PC-9 (cell line): Measurements from ENCODE around the gene NXN. TPM values are rescaled to one million over a fixed set of nuclear protein-coding genes. Genes with fewer than 3 reads are reported as not detected.

Experiments used
- BruUV-seq: library from RNA; stranded (reverse); fragments of 400-500 nt; replicated peaks from 2 replicates; lab custom pipeline; 2021; lab: Mats Ljungman, UMichigan
- CTCF ChIA-PET: fragments of 300-600 bp; sonication (Branson Sonifier 250); formaldehyde crosslinking; loops from one replicate; lab custom pipeline; 2022; ENCODE audit warnings: antibody characterized with exemption; lab: Charles Lee
- POLR2A ChIA-PET: fragments of 300-600 bp; sonication (Branson Sonifier 250); formaldehyde crosslinking; loops from one replicate; lab custom pipeline; 2022; ENCODE audit warnings: antibody characterized with exemption; ENCODE audit not compliant: unreplicated experiment; lab: Charles Lee
- DNase-seq, 2 experiments: peaks; one replicate each; pipeline versions ENCODE4 v3.0.0 to v3.0.0-alpha.2; 2015 to 2022; ENCODE audit warnings: mixed read lengths in 1 of 2
- H2AFZ ChIP-seq: fragments of 200-600 bp; sonication (generic); 2 replicates; pipeline ENCODE4 v1.8.1; 2017; ENCODE audit warnings: antibody characterized with exemption
- H3F3A ChIP-seq: fragments of 200-600 bp; sonication (generic); 2 replicates; pipeline ENCODE4 v1.8.1; 2017; ENCODE audit warnings: antibody characterized with exemption, mild to moderate bottlenecking, low read depth; ENCODE audit not compliant: insufficient read depth
- H3K27ac ChIP-seq: fragments of 200-600 bp; sonication (generic); 2 replicates; pipeline ENCODE4 v1.6.1; 2016; ENCODE audit warnings: mixed run types
- H3K27me3 ChIP-seq: fragments of 200-600 bp; sonication (generic); 2 replicates; pipeline ENCODE4 v1.6.1; 2016; ENCODE audit warnings: low read depth, mixed run types; ENCODE audit not compliant: insufficient read depth
- H3K36me3 ChIP-seq: fragments of 200-600 bp; sonication (generic); 2 replicates; pipeline ENCODE4 v1.6.1; 2016; ENCODE audit warnings: low read depth, mixed run types
- H3K4me1 ChIP-seq: fragments of 200-600 bp; sonication (generic); replicated peaks from 2 replicates; pipeline ENCODE4 v1.6.1; 2016; ENCODE audit warnings: mixed run types; ENCODE audit not compliant: insufficient read depth
- H3K4me2 ChIP-seq: fragments of 200-600 bp; sonication (generic); 2 replicates; pipeline ENCODE4 v1.6.1; 2017; ENCODE audit warnings: mixed run types
- H3K4me3 ChIP-seq: fragments of 200-600 bp; sonication (generic); 2 replicates; pipeline ENCODE4 v1.6.1; 2016; ENCODE audit warnings: mixed run types
- H3K79me2 ChIP-seq: fragments of 200-600 bp; sonication (generic); 2 replicates; pipeline ENCODE4 v1.6.1; 2017; ENCODE audit warnings: low read depth, mixed run types
- H3K9me2 ChIP-seq: fragments of 200-600 bp; sonication (generic); 2 replicates; pipeline ENCODE4 v1.8.1; 2017; ENCODE audit warnings: mild to moderate bottlenecking; ENCODE audit not compliant: insufficient read depth
- H3K9me3 ChIP-seq: fragments of 200-600 bp; sonication (generic); 2 replicates; pipeline ENCODE4 v1.8.1; 2016; ENCODE audit warnings: low read depth; ENCODE audit not compliant: insufficient read depth
- H4K20me1 ChIP-seq: fragments of 200-600 bp; sonication (generic); 2 replicates; pipeline ENCODE4 v1.8.1; 2017; ENCODE audit not compliant: insufficient read depth
- CTCF ChIP-seq: fragments of 200-600 bp; sonication (generic); conservative IDR thresholded peaks from 2 replicates; pipeline ENCODE4 v1.6.1; 2017; ENCODE audit warnings: mixed run types, antibody characterized with exemption, mild to moderate bottlenecking, moderate library complexity
- EZH2 ChIP-seq: fragments of 200-600 bp; sonication (generic); IDR thresholded peaks from 2 replicates; pipeline ENCODE4 v1.8.0; 2017; ENCODE audit warnings: antibody characterized with exemption, low read depth
- intact Hi-C: fragments of 100-400 bp; cut with micrococcal nuclease; formaldehyde crosslinking; loops from one replicate; pipeline ENCODE4 v1.10.0; 2022; ENCODE audit not compliant: unreplicated experiment
- total RNA-seq: library from RNA; stranded (reverse); gene quantifications from 2 replicates; pipeline ENCODE4 v1.2.3, GENCODE V29; 2021

NXN gene
- total RNA-seq, 1 experiment from 2014 or later: 59.8 TPM

- H2AFZ ChIP-seq: no peak overlapping the region
- no peaks in the 10 kb centered on the region for H3K27me3 ChIP-seq
- H3F3A ChIP-seq: no peaks in the 10 kb centered on the region
- H3K4me2 ChIP-seq: no peak overlapping the region
- no peaks in the 10 kb centered on the region for H3K36me3 ChIP-seq
- H3K27ac ChIP-seq: no peak overlapping the region
- no peak for DNase-seq
- H3K4me1 ChIP-seq: no peaks in the 10 kb centered on the region
- 0 out of 2 replicates have a peak, but pooled peaks cover 4% of the 10 kb centered on the region for H4K20me1 ChIP-seq
- no peaks in the 10 kb centered on the region for H3K9me2 ChIP-seq
- ChIA-PET POLR2A (no interaction called here), CTCF (no interaction called here)
- TF ChIP-seq EZH2 (no peak), CTCF (no peak)
- no peaks in the 10 kb centered on the region for H3K79me2 ChIP-seq
- intact Hi-C loops: no loop called here
- no TSS peak for BruUV-seq
- H3K9me3 ChIP-seq: no peaks in the 10 kb centered on the region
- no peak overlapping the region for H3K4me3 ChIP-seq
These were observed 166.9 kb downstream of the NXN start for GRCh38 chr17:812638-813204.

- Histone ChIP-seq H3K4me1 (no peaks in the 10 kb centered on the region), H3K36me3 (no peaks in the 10 kb centered on the region), H3K27me3 (no peaks in the 10 kb centered on the region), H2AFZ (no peak overlapping the region), H3K9me3 (no peaks in the 10 kb centered on the region), H3K4me3 (no peak overlapping the region), H3K79me2 (no peaks in the 10 kb centered on the region), H3K27ac (no peak overlapping the region), H4K20me1 (0 out of 2 replicates have a peak, but pooled peaks cover 4% of the 10 kb centered on the region), H3F3A (no peaks in the 10 kb centered on the region), H3K4me2 (no peak overlapping the region), H3K9me2 (no peaks in the 10 kb centered on the region)
- no peak for DNase-seq
- no TSS peak for BruUV-seq
- intact Hi-C loops: no loop called here
- TF ChIP-seq EZH2 (no peak), CTCF (no peak)
- POLR2A ChIA-PET: no interaction called here
- CTCF ChIA-PET: no interaction called here
These were observed 168.4 kb downstream of the NXN start for GRCh38 chr17:811051-811784.

GRCh38 chr17:807523-808294, 171.9 kb downstream of the NXN start:
- no peak for DNase-seq
- Histone ChIP-seq H3K4me3 (no peak overlapping the region), H3K4me1 (no peaks in the 10 kb centered on the region), H3K4me2 (no peak overlapping the region), H4K20me1 (peaks cover 8% of the 10 kb centered on the region; the same call in 1 of the 2 replicates), H3K27me3 (no peaks in the 10 kb centered on the region), H3K27ac (no peak overlapping the region), H3K36me3 (no peaks in the 10 kb centered on the region), H3K9me2 (no peaks in the 10 kb centered on the region), H3K79me2 (no peaks in the 10 kb centered on the region), H2AFZ (no peak overlapping the region), H3F3A (no peaks in the 10 kb centered on the region), H3K9me3 (no peaks in the 10 kb centered on the region)
- CTCF ChIA-PET: no interaction called here
- TF ChIP-seq EZH2 (no peak), CTCF (no peak)
- no TSS peak for BruUV-seq
- POLR2A ChIA-PET: no interaction called here
- intact Hi-C loops: no loop called here
